Medulla oblongata (tissue), 1 donor: ENCODE data around the gene C22orf39.

Experiments
- DNase-seq: peaks from one replicate; pipeline ENCODE4 v3.0.0-alpha.2; 2015; ENCODE audit errors: extremely low spot score

The C22orf39 gene

DNA sequence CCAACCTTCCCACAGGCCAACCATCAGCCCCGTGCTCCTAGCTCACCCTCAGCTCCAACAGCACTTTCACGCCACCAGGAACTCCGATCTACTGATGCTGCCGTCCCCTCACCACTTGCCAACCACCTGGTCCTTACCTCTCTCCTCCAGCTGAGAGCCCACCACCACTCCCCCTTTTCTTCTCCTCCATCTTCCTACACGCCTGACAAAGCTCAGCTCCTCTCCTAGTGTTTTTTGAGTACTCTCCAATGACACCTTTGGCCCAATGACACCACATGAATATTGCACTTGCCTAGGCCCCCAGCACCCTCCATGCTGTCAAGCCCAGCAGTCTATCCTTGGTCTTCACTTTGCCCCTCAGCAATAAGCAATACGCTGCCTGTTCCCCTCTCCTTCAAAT lies 46.6 kb downstream of the C22orf39 start:
- DNase-seq = no peak

DNA sequence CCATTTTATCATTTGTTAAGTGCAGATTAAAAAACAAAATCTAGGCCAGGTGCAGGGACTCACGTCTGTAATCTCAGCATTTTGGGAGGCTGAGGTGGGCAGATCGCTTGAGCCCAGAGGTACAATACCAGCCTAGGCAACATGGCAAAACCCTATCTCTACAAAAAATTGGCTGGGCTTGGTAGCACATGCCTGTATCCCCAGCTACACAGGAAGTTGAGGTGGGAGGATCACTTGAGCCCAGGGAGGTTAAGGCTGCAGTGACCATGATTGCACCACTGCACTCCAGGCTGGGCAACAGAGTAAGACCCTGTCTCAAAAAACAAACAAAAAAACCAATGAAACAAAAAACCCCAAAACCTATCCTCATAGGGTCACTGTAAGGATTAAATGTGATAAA lies 48.9 kb downstream of the C22orf39 start:
- no peak for DNase-seq

DNA sequence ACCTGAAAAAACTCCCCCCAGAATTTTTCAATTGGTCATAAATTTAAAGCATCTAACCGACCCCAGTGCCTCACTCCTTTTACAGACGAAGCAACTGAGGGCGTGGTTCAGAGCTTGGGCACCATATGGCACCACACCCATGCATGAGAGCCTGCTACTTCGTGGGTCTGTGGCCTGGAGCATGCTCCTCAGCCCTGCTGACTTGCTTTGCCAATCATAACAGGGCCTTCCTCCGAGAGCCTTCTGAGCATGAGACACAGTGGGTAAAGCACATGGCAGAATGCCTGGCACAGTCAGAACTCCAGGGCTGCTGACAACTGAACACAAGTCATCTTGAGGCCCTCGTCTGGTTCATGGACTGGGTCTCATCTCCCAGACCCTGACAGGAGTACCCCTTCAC lies 49.3 kb downstream of the C22orf39 start:
- no peak for DNase-seq

DNA sequence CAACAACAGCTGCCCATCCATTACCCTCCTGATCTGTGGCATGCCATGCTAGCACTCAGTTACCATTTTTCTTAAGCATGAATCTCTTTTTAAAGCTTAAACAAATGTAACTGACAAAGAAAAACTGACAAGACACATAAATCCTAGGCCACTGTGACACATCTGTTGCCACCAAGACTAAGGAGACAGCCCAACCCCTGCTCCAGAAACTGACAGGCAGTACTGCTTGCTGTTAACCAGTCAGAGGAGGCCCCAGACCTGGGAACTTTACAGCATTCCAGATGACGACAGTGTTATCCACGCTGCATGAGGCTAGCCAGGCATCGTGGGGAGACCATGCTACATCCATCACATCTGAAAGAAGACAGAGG lies 49.8 kb downstream of the C22orf39 start:
- no peak for DNase-seq

DNA sequence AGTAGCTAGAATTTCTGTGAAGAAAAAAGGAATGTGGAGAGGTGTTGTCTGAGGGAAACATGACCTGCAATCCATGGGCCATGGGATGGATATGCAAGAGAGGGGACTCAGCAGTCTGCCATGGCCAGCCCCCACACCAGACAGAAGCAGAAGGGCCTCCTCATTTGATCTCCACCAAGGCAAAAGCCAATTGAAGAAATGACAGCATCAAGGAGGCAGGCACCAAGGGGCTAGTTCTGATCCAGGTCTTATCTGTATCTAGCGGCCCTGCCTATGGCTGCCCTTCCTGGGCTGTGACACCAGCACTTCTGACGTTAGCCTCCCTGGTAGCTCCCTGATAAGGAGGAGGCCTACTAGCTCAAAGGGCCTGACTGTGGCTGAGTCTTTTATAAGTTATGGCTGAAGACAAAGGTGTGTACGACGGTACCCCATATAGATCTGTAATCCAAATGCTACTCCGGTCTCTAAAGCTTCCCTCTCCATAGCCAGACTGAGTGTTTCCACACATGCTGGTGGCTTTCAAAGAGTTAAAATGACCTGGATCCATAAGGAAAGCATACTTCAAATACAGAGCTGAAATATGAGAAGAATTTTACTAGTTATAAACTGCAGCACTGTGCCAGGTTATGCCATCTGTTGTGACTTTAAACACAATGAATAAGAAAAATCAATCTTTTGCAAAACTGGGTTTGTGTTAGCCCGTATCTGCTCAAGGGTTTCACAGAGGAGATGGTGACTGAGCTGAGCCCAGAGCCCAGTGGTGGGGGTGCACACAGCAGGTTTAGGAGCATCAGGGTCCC lies 50.4 kb downstream of the C22orf39 start:
- DNase-seq = no peak

DNA sequence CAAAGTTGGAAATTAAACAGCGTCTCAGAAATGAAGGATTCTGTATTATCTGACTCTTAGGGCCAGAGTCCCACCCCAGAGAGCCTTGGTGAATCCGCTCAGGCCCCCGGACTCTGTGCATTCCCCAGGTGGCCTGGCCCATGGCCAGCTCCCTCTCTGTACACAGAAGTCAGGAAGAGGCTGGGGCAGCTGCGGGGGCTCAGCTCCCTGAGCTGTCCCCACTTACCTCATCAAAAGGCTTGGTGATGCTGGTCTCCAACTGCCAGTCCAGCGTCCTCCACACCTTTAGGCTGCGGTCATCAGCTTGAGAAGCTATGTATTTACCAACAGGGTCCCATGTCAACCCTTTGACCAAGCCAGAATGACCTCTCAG lies 51.0 kb downstream of the C22orf39 start:
- DNase-seq = no peak

DNA sequence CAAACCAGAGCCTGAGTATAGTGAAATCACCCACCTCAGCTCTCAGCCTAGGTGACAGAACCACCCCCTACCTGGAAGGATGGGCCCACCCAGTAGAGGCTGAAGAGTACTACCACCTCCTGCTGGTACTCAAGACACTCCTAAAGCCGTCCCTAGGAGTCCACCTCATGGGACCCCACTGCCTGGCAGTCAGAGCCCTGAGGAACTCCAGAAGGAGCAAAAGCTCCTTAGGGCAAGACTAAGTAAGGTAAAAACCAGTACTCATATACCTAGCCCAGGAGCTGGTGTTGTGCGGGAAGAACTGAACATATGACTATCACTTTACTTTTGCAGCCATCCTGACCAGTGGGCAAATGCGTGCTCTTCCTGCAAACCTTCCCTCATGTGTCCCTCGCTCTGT lies 52.2 kb downstream of the C22orf39 start:
- DNase-seq = no peak

DNA sequence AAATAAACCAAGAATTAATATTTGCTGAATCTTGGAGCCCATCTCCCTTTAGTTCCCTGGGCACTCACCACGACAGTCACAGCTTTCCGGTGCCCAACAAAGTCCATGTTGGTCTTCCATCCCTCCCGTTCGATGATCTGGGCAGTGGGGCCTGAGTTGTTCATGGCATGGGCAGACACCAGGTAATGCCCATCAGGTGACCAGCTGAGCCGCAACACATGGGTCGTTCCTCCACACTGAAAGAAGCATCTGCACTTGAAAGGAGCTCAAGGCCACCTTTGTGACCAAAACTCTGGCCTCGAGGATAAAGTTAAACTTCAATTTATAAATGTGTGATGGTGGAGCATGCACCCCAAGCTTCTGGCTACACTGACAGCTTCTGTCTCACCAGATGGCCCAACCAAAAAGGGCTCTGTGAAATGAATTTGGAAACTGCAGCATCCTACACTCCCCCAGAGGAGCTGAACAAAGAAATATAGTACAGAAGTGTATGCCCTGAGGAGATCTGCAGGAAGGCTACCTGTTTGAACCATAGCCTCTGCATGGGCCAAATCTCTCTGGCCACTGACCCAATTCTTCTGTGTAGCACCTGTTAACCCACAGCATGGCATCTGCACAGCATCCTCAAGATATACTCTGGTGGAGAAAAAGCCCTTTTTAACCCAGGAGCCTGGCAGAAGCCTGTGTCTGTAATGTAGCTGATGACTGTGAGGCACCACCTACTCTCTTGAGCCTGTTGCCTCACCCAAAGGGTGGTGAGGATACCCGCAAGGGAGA lies 53.0 kb downstream of the C22orf39 start:
- no peak for DNase-seq

DNA sequence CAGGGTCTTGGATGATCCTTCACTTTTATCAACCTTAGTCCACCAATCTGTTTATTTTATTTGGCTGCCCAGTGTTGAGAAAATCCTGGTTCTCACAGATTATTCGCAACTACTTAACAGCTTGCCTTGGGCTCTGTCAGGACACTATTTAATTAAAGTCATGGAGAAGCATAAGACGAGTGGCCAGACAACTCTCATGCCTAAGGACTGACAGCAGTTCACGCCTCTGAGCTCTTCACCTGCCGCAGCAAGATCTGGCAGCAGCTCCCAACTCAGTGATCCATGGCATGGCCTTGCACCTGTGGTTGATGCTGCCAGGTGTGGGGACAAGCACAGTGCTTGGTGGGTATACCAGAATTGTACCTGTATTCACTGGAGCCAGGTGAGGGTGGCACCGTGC lies 53.8 kb downstream of the C22orf39 start:
- DNase-seq = no peak
